Astrocyte (in vitro differentiated cells and primary cell): ENCODE data around the gene LRRC75A.

Experiments
- EZH2 ChIP-seq: IDR thresholded peaks from 2 replicates; pipeline ENCODE4 v1.6.1; 2012; ENCODE audit warnings: mild to moderate bottlenecking, low read length, inconsistent platforms; ENCODE audit not compliant: insufficient read depth
- TF ChIP-seq, protein P1 (sequence below): IDR thresholded peaks from 2 replicates; pipeline ENCODE4 v1.5.1; 2011; ENCODE audit warnings: low read depth, mild to moderate bottlenecking, inconsistent platforms, low read length, moderate library complexity; ENCODE audit not compliant: insufficient read depth

DNA sequence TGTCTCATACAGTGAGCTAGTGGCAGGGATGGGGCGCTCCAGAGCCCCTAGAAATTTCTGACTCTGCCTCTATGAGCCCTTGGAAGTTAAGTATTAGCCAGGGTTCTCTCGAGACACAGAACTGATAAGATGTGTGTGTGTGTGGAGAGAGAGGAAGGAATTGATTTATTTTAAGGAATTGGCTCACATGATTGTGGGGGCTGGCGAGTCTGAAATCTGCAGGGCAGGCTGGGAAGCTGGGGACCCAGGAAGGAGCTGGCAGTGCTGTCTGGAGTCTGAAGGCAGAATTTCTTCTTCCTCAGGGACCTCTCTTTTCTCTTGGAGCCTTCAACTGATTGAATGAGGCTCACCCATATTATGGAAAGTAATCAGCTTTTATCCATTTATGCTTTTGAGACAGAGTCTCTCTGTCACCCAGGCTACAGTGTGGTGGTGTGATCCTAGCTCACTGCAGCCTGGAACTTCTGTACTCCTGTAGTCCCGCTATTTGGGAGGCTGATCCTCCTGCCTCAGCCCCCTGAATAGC lies 16.8 kb downstream of the LRRC75A start:
- TF ChIP-seq, protein P1, sequence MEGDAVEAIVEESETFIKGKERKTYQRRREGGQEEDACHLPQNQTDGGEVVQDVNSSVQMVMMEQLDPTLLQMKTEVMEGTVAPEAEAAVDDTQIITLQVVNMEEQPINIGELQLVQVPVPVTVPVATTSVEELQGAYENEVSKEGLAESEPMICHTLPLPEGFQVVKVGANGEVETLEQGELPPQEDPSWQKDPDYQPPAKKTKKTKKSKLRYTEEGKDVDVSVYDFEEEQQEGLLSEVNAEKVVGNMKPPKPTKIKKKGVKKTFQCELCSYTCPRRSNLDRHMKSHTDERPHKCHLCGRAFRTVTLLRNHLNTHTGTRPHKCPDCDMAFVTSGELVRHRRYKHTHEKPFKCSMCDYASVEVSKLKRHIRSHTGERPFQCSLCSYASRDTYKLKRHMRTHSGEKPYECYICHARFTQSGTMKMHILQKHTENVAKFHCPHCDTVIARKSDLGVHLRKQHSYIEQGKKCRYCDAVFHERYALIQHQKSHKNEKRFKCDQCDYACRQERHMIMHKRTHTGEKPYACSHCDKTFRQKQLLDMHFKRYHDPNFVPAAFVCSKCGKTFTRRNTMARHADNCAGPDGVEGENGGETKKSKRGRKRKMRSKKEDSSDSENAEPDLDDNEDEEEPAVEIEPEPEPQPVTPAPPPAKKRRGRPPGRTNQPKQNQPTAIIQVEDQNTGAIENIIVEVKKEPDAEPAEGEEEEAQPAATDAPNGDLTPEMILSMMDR: no peak
- TF ChIP-seq EZH2: no peak
